NCI-H2171 (cell line): Measurements from ENCODE around the gene SPDYE4.

Experiments
- DNase-seq: peaks from one replicate; lab custom pipeline; 2025; lab: John Stamatoyannopoulos, UW

The SPDYE4 gene

DNA sequence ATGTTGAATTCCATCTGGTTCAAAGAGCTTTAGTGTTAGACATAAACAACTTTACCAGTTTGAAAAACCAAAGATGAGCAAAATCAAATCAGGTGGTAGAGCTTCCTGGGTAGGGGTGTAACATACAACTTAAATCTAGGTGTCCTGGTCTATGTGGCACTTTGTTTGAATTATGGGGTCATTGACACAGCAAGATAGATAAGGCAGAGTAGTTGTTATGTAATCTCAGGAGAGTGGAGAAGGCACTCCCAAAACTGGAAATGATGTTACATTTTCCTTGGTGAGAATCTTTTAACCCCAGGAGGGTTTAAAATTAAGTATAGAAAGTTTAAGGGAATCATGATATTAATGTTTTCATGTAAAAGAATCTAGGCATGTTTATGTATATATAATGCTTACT, 45.6 kb downstream of the SPDYE4 start:
- no peak for DNase-seq

DNA sequence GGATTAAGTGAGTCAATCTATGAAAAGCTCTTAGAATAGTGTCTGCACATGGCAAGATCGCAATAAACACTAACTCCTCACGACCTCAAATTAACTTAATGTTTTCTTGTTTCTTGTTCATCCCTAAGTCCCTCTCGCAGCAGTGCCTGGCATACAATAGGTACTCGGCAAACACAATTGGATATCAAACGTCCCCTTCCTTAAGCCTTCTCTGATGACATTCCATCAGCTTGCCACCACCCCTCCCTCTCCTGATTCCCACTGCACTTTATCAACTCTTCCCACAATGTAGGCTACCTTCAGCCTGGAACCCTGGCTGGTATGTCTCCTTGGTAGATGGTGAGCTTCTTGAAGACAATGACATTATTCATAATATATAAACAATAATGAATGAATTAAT, 47.1 kb downstream of the SPDYE4 start:
- no peak for DNase-seq

DNA sequence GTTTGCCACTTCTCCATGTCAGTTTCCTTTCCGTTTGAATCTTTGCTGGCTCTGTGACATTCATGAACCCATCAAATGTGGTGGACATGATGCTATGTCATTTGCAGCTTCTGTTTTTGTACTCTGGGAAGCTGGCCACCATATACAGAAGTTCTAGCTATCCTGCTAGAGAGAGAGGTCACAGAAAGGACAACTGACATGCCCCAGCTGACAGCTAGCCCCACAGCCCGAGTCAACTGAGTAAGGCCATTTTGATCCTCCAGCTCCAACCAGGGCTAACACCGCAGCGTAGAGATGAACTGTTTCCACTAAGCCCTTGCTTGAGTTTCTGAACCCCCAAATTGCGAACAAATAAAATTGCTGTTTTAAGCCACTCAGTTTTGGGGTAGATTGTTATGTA, 47.5 kb downstream of the SPDYE4 start:
- no peak for DNase-seq

DNA sequence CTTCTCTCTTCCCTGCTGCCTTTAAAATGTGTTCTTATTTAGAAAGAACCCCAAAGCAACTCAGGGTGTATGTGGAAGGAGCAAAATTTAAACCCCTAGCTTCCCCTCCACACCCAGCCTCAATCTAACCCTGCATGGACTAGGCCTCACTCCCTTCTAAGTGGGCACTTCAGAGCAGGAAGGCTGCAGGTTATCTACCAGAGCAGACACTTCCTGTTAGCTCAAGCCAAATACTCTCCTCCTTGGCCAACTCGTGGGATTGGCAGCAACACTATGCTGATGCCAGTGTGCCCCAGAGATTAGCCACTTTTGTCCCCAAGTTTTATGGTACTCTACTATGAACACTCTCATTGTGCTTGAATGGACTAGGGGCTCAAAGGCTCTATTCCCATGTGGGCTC, 49.3 kb downstream of the SPDYE4 start:
- DNase-seq, result no peak

DNA sequence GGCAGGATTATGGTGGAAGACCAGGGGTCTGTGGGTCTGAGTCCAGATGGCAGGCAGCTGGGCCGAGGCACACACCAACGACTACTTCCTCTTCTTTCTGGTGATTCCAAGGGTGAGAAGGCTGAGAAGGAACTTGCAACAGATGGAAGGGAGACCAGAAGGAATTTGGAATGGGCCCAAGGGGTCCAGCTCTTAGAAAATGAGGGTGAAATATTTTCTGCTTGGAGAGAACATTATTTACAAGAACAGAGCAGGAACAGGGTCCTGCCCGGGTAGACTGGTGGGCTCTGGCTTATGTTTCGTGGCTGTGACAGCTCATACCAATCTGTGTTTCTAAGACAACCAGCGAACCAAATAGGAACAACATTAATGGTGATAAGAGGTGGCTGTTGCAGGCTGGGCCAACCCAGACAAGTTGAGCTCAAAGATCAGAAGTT, 50.3 kb downstream of the SPDYE4 start:
- no peak for DNase-seq

DNA sequence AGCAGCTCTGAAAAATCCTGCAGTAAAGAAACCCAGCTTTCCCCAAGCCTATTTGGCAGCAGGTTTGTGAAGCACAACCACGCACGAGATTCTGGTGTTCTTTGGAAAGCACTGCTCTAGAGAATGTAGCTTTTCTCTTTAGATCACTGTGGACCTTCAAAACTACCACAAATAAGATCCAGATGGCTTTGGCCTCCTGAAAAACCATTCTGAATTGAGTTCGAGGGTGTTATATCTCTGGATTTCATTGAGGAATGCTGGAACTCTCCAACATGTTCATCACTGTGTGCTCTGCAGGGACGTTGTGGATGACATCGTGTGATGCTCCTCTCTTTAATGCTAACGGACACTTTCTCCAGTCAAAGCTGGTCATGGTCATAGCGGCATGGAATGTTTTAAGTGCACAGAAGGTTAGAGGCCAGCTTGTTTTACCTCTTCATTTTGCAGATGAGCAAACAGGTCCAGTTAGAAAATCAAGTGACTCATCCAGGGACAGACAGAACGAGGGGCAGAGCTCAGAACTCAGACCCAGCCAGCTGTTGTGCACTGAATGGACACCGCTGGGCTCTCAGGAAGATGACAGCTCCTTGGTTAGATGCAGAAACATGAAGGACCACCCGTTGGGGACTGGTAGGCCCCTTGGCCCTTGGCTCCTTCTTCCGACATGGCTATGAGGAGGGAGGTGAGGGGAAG, 50.9 kb downstream of the SPDYE4 start:
- DNase-seq, result no peak

DNA sequence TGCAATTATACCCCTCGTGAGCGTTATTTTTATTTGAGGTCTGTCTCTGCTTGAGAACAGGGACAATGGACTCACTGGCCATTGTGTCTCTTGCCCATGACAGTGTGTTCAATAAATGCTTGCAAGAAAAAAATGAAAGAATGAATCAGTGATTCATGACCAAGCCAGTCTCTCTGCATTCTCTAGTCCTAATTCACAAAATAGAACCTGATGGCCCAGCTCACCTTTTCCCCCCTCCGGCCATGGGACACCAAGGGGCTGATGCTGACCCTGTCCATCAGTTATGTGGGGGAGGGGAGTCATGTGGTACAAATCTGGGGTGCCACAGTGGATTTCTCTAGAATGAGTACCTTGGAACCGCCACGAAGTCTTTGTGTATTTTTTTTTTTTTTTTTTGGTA, 51.9 kb downstream of the SPDYE4 start:
- no peak for DNase-seq

DNA sequence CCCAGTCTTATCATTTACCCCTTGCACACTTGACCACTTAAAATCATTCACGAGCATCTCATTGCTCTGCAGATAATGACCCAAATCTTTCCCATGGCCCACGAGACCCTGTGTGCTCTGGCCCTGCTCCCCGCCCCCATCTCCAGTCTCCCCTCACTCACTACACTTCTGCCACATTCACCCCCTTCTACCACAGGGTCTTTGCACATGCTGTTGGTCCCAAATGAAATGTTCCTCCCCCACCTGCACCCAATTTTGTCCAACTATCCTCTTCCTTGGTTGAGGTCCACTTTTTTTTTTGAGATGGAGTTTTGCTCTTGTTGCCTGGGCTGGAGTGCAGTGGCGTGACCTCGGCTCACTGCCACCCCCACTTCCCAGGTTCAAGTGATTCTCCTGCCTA, 52.9 kb downstream of the SPDYE4 start:
- DNase-seq, result no peak

DNA sequence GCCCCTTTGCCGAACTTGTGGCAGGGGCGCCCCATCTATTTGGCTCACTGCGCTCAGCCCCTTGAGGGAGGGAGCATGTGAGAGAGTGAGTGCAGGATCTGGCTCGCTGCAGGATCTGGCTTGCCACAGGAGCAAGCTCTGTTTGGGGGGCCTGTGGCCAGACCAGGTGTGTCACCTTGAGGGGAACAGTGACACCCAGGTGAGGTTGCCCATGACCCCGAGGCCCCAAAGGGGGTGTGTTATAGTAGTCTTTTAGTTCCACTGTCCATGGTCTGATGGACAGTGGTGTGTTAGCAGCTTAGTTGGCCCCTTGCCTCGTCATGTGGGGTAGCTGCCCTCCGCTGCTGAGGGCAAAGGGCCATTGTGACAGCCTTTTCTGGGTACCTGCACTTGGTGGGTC, 55.3 kb downstream of the SPDYE4 start:
- no peak for DNase-seq

DNA sequence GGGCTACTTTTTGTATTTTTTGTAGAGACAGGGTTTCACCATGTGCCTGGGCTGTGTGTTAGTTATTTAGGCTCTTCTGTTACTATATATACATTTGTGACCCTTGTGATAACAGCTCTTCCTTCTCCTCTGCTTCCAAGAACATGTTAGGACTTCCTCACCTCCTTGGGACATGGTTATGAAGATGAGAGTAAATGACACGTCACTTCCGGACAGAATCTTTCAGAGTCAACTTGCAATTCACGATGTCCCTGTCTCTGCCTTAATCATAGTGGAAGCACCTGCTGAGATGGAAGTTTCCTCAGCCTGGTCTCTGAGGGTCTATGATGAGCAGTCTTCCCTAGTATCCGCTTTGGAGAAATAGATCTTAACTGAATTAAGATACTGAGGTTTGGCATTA, 56.6 kb downstream of the SPDYE4 start:
- no peak for DNase-seq

DNA sequence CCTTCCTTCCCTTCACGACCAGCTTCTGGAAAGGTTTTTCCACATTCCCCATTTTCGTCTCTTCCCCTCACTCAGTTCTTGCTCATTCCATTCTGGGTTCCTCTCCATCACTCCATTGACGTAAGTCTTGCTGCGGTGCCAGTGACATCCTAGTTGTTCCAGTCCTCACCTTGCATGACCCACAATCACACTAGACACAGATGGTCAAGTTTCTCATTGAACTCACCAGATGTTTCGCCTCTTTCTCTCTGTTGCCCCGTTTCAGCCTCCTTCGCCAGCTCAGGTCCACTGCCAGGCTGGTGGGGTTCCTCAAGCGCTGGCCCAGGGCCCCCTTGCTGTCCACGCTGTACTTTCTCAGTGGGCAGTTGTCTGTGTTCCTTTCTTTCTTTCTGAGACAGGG, 57.1 kb downstream of the SPDYE4 start:
- no peak for DNase-seq
